SK-N-SH (cell line): ENCODE measurements around the gene ETNK2.

Experiments
- CHD2 ChIP-seq: fragments of 150-350 bp; IDR thresholded peaks from 2 replicates; pipeline ENCODE4 v1.6.1; 2018; ENCODE audit warnings: low read length; ENCODE audit not compliant: partially characterized antibody
- CTCF ChIP-seq: fragments of 200-600 bp; sonication (generic); IDR thresholded peaks from 2 replicates; pipeline ENCODE4 v1.6.1; 2017; ENCODE audit warnings: antibody characterized with exemption, mild to moderate bottlenecking, moderate library complexity
- ELF1 ChIP-seq: IDR thresholded peaks from 2 replicates; pipeline ENCODE4 v1.4.0; 2012
- EP300 ChIP-seq, 2 experiments: IDR thresholded peaks; 2 replicates each; pipeline versions ENCODE4 v1.4.0 to v1.6.1; 2012; ENCODE audit warnings: borderline replicate concordance in 1 of 2, low read depth in 1 of 2, low read length in 1 of 2
- EZH2phosphoT487 ChIP-seq: fragments of 200-600 bp; sonication (generic); IDR thresholded peaks from 2 replicates; pipeline ENCODE4 v1.6.1; 2017; ENCODE audit warnings: low read depth, mixed run types, mild to moderate bottlenecking, antibody characterized with exemption, moderate library complexity, borderline replicate concordance
- MEF2A ChIP-seq: IDR thresholded peaks from 2 replicates; pipeline ENCODE4 v1.4.0; 2012; ENCODE audit warnings: low read depth, borderline replicate concordance
- POLR2AphosphoS5 ChIP-seq: IDR thresholded peaks from 2 replicates; pipeline ENCODE4 v1.6.1; 2012; ENCODE audit warnings: low read depth, low read length
- RAD21 ChIP-seq: IDR thresholded peaks from 2 replicates; pipeline ENCODE4 v1.6.1; 2012; ENCODE audit warnings: mild to moderate bottlenecking, low read length
- REST ChIP-seq: IDR thresholded peaks from 2 replicates; pipeline ENCODE4 v1.6.1; 2012; ENCODE audit warnings: mild to moderate bottlenecking, low read depth, low read length, moderate library complexity
- SMC3 ChIP-seq: IDR thresholded peaks from 2 replicates; pipeline ENCODE4 v1.6.1; 2012; ENCODE audit warnings: low read depth, low read length, improper control_type of control experiment
- TCF12 ChIP-seq: IDR thresholded peaks from 2 replicates; pipeline ENCODE4 v1.4.0; 2012
- YY1 ChIP-seq: IDR thresholded peaks from 2 replicates; pipeline ENCODE4 v1.4.0; 2012; ENCODE audit warnings: low read depth, mild to moderate bottlenecking
- TF ChIP-seq, protein P1 (sequence below): fragments of 150-350 bp; IDR thresholded peaks from 2 replicates; pipeline ENCODE4 v1.6.1; 2017; ENCODE audit warnings: antibody characterized with exemption, low read length, low read depth, borderline replicate concordance

DNA sequence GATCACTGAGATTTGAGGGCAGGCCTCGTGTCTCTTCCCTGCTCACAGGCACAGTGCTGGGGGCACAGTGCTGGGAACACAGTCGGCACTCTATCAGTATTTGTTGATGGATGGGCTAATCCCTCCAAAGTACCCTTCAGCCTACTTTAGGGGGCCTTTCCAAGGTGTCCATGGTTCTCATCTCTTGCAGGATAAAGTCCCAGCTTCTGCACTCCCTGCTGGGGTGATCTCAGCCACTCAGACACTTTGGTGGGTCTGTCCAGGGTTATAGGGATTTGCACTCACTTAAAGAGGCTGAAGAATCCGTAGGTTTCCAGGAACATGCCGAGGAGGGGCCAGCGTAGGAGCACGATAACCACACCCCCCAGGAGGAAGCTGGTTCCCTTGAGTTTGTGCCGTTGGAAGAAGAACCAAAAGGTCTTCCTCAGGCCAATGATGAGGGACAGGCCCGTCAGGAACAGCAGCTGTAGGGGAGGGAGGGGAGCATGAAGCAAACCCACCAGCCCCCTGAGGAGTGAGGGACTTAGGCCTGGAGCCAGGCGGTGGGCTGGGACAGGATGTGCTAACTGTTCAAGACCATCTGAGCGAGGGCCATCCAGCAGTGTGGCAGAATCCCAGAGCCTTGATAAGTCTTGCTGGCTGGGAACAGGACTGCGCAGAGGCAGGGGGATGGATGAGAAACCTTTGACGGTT lies 49.6 kb upstream of the ETNK2 start:
- TF ChIP-seq YY1 (no peak), CTCF (no peak), REST (no peak), EP300 (IDR thresholded peaks at IDR 0.05; ENCODE audit: borderline replicate concordance in 1 of 2, low read depth in 1 of 2, low read length in 1 of 2) (no peak), SMC3 (no peak), RAD21 (no peak), TCF12 (no peak), EZH2phosphoT487 (no peak), MEF2A (no peak), POLR2AphosphoS5 (no peak), CHD2 (no peak), ELF1 (no peak)
- TF ChIP-seq, protein P1, sequence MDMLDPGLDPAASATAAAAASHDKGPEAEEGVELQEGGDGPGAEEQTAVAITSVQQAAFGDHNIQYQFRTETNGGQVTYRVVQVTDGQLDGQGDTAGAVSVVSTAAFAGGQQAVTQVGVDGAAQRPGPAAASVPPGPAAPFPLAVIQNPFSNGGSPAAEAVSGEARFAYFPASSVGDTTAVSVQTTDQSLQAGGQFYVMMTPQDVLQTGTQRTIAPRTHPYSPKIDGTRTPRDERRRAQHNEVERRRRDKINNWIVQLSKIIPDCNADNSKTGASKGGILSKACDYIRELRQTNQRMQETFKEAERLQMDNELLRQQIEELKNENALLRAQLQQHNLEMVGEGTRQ: no peak
